ENCODE data around the gene SNAP47. TPM values are rescaled to one million over a fixed set of nuclear protein-coding genes. Genes with fewer than 3 reads are reported as not detected.

The SNAP47 gene
- total RNA-seq, 1 donor from 2014 or later = 23.6 TPM

DNA sequence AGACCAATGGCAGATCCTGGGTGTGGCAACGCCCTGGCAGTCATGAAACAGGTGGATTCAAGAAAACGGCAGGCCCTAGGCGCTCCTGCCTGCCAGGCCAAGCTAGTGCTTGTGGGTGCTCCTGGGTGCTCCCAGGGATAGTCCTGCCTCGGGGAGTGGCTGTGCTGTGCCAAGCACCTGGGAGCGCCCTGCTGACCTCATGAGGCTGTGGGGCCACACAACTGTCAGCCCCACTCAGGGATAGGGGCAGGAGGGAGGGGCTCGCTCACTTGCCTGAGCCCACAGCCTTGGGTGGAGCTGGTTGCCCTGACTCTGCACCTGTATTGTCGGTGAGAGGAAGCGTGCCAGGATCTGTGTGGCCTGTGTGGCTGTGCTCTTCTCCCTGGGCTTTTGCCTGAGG is 9.4 kb downstream of the SNAP47 start:
- no peak for DNase-seq
- ATAC-seq (ENCODE audit: poor library complexity) = no peak
- intact Hi-C loops (cut with DNase I) = no loop called here

DNA sequence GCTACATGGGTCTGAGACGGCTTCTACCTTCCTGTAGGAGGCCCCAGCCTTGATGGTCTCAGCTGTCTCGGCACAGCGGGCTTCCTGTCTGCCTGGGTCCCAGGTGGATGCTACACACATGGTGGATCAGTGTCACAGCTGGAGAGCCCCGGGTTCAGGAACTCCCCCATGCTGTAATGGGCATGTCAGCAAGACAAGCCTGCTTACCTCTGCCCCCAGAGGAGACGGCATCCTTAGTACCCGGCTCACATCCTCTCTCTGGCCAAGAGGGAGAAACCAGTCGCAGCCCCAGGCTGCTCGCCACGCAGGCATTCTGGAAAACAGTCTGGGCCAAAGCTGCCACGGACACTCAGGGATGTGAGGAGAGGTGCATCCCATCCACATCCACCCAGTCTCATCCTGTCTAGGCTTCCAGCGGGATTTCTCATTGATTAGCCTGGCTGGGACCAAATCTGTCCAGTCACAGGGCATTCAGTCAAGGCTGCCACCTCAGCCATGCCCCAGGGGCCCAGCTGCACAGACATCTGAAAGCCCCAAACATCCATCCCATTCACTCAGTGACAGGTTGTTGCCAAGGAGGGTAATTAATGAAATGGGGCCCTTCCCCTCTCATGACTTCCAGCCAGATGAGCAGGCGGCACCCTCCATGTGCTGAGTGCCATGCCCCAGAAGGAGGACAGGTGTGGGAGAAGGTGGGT is 10.5 kb downstream of the SNAP47 start:
- intact Hi-C loops (cut with DNase I) = no loop called here
- no peak for DNase-seq
- no peak for ATAC-seq (ENCODE audit: poor library complexity)

DNA sequence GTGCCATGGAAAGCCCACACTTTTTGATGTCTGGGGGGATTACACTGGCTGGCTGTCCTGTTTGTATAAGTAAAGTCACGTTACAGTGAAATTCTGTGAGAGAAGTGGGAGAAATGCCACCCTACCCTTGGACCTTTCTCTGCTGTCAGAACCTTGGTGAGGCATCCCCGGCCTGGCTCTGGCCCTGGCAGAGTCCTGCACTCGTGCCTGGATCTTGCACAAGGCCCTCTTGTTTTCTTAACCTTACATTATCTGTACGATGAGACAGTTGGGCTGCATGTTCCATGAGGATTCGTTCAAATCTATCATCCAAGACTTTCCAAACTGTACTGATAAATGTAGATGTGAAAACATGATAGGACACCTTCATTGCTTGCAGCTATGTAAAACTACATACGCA is 11.4 kb downstream of the SNAP47 start:
- DNase-seq (no peak), ATAC-seq (ENCODE audit: poor library complexity) (no peak)
- intact Hi-C loops (cut with DNase I) = no loop called here

DNA sequence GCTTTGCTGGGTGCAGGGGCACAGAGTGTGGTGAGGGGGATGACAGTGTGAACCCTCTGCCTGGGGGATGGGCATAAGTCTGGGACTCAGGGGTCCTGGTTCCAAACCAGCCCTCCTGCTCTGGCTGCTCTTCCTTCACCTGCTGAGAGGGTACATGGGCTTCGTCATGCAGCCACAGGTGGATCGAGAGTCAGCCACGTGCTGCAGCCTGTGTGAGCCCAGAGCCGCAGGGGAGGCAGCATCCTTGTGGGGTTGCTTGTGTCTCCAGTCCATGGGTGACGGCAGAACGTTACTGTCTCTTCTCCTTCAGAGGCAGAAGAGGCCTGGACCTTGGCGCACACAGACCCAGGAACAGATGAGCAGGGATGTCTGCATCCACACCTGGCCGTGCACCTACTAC is 12.1 kb downstream of the SNAP47 start:
- no peak for DNase-seq

DNA sequence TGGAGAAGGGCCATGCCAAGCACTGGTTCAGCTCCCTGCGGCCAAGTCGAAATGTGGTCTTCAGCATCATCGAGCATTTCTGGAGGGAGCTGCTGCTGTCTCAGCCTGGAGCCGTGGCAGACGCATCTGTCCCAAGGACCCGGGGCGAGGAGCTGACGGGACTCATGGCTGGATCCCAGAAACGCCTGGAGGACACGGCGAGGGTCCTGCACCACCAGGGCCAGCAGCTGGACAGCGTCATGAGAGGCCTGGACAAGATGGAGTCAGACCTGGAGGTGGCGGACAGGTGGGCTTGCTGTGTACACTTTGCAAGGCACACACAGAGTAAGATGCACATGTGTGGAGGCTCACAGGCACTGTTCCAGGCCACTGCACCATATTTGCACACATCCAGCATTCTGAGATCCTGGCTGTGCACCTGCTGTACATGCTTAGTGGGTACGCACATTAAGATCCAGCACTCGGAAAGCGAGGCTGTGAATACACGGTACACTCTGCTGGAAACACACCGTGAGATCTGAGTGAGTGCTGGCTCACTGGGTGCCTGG is 12.8 kb downstream of the SNAP47 start:
- no peak for DNase-seq
- no peak for ATAC-seq (ENCODE audit: poor library complexity)
- intact Hi-C loops (cut with DNase I) = no loop called here

More for the DNA sequence above, 12.1 kb downstream of the SNAP47 start:
- intact Hi-C loops (cut with DNase I) = no loop called here
- no peak for ATAC-seq (ENCODE audit: poor library complexity)

DNA sequence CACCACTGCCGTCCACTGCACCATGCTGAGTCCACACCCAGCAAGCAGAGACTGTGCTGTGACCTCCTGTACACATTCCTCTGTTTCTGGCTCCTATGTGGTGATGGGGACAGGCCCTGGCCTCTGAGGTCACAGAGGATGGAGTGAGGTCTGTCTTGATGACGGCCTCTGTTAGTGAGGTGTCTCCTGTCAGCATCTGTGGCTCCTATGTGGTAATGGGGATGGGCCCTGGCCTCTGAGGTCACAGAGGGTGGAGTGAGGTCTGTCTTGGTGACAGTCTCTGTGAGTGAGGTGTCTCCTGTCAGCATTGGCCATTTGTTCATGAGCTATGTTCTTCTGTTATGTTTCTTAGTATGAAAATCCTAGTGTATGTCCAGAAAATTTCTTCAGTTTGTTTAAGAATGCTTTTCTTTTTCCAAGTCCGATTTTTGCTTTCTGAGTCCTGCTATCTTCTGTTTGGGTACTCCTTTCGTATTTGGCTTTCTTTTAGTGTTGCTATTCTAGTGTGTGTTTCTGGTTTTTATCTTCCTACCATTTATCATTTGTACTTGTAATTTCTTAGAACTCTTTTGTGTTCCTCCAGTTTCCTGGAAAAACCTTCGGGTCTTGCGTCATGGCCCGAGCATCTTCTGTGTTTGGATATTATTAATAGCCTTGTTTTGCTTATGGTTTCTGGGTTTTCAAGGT is 13.4 kb downstream of the SNAP47 start:
- intact Hi-C loops (cut with DNase I) = no loop called here
- DNase-seq (no peak), ATAC-seq (ENCODE audit: poor library complexity) (peak; percentile 46)

DNA sequence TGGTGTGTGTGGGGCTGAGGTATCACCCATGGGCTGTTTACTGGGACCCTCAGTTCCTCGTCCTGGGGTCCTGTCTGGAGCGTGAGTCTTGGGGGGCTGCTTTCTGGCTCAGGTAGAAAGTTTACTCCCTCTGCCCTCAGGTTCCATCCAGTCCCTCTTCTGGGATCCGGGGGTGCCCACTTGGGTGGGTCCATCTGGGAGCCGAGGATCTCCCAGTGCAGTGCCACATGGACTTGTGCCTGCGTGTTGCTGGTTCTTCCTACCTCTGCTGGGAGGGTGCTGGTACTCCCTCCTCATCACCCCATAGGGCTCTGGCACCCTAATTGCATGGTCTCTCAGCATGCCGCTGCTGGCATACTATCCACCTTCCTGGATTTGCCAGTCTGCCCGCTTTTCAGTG is 14.0 kb downstream of the SNAP47 start:
- intact Hi-C loops (cut with DNase I) = no loop called here

DNA sequence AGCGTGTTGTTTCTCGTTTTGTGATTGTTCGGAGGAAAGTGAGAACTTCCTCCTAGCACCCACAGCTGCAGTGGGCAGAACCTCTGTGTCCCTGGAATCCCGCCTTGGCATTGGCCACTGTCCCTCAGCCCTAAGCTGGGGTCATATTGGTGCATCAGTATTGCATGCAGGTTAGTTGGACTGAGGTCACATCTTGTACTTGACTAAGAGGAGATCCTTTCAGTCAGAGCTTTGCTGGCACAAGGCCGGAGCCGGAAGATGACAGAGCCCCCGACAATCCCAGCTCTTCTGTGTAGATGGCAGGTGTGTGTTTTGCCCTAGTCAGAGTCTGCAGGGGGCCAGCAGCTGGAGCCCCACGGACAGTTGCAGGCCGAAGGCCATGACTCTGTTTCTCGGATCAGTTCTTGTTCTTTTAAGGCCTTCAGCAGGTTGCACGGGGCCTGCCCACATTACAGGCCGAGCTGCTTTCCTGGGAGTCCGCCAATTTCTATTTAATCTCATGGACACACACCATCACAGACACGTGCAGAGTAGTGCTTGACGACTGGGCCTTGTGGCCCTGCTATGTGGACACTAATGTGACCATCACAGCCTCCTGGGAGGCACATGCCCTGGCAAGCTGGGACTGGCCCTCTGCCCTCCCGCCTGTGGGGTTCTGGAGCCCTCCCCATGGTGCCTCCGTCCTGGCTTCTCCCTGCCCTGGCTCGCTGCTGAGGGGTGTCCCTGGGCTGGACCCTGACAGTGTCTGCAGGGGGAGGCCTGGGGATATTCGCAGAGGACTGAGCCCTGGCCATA is 14.9 kb downstream of the SNAP47 start:
- intact Hi-C loops (cut with DNase I) = no loop called here
- no peak for DNase-seq
- ATAC-seq (ENCODE audit: poor library complexity) = peak; percentile 66

More for the DNA sequence above, 14.0 kb downstream of the SNAP47 start:
- ATAC-seq (ENCODE audit: poor library complexity) (no peak), DNase-seq (peak; percentile 24)

DNA sequence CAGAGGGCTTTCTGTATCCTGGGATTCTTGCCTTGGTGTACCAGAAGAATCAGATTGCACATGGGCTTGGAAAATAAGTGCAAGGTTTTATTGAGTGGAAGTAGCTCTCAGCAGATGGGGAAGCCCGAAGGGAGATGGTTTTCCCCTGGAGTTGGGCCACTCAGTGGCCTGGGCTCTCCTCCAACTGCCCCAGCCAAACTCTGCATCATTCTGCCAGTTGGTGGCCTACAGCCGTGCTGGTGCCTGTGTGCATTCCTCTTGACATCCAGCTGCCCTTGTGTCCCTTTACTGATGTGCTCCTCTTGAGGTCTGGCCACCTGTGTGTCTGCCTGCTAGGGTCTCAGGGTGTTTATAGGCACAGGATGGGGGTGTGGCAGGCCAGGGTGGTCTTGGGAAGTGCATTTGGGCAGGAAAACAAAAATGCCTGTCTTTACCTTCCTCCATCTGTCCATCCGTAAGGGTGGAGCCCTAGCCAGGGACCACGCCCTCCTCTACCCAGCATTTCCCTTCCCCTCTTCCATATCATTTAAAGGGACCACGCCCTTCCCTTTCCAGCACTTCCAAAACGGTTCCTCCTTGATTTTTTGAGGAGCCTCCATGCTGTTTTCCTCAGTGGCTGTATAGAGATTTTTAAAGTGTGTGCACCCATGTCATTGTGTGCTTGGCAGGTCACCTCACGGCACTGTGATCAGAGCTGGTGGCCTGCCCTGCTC is 18.9 kb downstream of the SNAP47 start:
- intact Hi-C loops (cut with DNase I) = no loop called here

DNA sequence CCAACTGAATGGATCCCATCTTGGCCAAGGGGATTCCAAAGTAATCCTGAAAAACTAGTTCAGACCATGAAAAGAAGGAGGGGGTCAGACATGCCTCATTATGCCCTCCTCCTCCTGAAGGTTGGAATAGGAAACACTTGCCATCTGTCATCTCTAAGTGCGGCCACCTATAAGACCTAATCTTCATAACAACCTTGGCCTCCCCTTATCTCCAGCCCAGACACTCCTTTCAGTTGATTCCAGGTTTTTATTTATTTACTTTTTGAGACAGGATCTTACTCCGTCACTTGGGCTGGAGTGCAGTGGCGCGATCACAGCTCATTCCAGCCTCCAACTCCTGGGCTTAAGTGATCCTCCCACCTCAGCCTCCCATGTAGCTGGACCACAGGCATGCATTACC is 19.7 kb downstream of the SNAP47 start:
- no peak for DNase-seq
- intact Hi-C loops (cut with DNase I) = no loop called here
- no peak for ATAC-seq (ENCODE audit: poor library complexity)

More for the DNA sequence above, 18.9 kb downstream of the SNAP47 start:
- DNase-seq = peak; percentile 79
- peak; percentile 72 for ATAC-seq (ENCODE audit: poor library complexity)

DNA sequence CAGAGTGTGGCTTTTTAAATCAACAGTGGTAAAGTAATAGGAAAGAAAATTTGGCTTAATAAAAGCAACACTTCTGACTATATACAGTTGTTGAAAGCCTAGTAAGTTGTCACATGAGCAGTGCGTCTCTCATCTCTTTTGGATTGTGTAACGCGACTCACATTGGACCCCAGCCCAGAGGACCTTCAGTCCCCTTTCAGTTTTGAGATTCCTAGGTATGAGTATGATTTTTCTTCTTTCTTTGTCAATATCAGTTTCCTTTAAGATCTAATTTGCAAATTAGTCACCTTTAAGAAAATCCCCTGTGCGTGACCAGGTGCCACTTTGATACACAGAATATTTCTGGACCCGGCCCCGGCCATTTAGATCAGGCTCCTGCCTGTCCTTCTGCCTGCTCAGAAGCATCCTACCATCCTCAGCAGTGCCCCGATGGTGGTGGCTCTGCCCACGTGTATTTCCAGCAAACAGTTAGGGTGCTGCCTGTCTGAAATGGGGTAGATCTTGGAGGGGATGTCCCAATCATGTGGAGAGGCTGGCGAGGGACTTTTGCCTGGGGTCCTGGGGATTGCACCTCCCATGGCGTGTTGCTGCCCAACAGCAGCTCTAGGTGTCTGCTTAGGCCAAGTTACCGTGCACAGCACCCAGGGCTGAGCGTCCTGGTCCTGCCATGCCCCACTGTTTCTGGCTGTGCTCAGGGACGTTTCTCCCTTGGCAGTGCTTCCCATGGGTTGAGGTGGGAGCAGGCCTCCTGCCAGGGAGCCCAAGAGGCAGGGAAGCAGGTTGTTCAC is 21.1 kb downstream of the SNAP47 start:
- intact Hi-C loops (cut with DNase I) = no loop called here
- no peak for DNase-seq
- ATAC-seq (ENCODE audit: poor library complexity) = peak; percentile 45

DNA sequence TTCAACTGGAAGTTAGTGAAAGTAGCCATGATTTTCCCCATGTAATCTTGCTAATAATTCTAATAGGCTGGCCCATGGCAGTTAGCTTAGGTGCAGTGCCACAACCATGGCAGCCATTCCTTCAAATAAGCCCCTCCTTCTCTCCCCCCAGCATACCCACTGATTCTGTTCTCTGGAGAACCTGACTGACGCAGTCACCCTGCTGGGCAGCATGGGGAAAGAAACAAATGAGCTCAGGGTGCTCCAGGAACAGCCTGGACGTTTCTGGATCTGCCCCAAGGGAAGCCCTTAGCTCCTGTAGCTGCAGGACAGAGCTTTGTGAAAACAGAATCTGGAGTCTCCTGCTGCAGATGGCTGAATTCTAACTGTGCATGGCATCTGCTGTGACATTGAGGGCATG is 22.5 kb downstream of the SNAP47 start:
- intact Hi-C loops (cut with DNase I) = no loop called here
- no peak for ATAC-seq (ENCODE audit: poor library complexity)

DNA sequence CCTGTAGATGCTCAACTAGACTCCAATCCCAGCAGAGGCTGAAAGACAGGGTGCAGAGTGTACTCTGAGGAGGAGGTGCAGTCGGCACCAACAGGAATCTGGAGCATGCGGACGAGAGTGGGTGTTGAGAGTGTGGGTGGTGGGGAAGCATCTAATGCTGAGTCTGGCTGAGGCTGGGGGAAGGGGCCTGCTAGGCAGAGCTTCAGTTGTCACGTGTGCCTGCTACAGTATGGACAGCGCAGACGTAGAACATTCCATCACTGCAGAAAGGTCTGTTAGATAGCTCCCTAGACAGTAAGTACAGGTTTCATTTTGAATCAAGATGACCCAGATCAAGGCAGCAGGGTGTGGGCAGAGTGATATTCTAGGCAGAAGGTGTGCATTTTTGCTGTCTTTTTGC is 23.1 kb downstream of the SNAP47 start:
- intact Hi-C loops (cut with DNase I) = no loop called here
- ATAC-seq (ENCODE audit: poor library complexity) (no peak), DNase-seq (no peak)

More for the DNA sequence above, 22.5 kb downstream of the SNAP47 start:
- DNase-seq = no peak

DNA sequence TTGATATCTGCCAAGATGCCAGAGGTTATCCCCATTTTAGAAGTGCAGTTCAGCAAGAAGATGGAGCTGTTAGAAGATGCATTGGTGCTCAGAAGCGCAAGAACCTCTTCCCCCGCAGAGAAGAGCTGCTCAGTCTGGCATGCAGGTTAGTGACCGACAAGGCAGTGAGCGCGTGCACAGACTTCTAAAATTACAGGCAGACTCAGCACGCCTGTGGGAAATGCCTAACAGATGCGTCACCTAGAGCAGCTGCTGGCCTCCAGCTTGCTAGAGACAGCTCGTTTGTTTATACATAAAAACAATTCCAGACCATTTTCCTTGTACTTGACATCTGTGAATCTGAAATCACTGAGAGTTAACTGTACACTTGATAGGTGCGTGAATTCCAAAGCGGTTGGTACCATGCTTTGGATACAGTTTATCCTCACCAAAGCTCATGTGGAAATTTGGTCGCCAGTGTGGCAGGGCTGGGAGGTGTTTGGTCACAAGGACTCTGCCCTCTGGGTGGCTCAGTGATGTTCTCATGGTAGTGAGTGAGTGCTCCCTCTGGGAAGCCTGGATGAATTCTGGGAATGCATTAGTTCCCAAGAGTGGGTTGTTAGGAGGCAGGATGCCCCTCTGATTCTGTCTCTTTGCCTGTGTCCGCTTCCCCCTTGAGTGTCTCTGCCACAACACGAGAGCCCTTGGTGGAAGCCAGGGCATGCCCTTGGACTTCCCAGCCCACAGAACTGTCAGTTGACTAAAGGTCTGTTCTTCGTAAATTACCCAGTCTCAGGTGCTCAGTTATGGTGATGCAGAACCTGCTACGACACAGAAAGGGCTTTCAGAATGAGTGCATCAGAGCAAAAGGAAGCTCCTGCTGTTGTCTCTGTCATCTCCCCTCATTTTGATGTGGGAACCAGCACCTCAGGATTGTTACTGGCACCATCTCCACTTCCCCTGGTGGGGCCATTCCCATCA is 24.4 kb downstream of the SNAP47 start:
- peak; percentile 61 for DNase-seq
- intact Hi-C loops (cut with DNase I) = no loop called here
- peak; percentile 73 for ATAC-seq (ENCODE audit: poor library complexity)

DNA sequence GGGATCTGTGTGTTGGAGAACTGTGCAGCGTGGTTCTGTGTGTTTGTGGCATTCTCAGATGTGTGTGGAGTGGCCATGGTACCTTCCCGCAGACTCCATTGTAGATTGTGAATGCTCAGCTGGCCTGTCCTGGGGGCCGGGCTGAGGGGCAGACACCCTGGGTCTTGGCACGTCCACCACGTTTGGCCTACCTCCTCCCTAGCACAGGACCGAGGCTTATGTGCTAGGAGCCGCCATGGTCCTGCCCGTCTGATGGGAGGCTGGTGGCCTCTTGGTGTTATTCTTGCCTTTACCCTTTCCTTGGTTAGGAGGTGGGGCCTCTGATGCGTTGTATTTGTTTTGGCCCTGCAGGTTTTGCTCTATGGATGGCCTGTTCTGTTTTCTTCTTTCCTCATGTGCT is 25.1 kb downstream of the SNAP47 start:
- no peak for ATAC-seq (ENCODE audit: poor library complexity)
- DNase-seq = no peak
- intact Hi-C loops (cut with DNase I) = no loop called here

DNA sequence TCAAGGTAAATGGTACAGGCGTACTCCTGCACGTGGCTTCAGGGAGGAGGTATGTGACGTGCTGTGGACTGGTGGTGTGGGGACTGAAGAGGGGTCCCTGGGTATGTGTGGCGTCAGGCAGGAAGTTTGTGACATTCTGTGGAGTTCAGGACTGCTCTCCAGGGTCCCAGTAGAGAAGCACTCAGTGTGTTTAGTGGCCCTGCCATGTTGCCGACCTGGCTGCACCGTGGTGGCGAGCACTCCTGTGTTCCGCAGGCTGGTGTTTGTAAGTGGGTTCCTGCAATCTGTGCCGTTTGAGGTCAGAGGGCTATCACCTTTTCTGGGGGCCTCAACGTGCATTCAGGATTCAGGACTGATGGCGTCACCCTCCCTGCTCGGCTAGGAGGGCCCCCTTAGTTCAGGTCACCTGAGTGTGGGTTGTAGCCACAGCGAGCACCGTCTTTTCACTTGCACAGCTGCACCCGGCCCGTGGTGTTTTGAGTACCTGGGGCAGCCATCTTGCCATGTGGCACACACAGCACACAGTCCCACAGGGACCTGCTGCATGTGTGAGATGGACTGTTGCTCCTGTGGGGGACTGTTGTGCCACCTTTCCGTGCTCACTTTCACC is 26.5 kb downstream of the SNAP47 start:
- intact Hi-C loops (cut with DNase I) = loop anchor here (2.0 kb wide), 1 partner anchor 185 kb away; the partner anchor contains the start of gene WNT9A
- no peak for DNase-seq
- ATAC-seq (ENCODE audit: poor library complexity) = no peak

Measured in Right ventricle myocardium superior (tissue), 1 donor.